Islet of Langerhans (tissue), 1 donor: Measurements from ENCODE around the gene CDKN1C.
"Not testable (repeated sequence)": the region's sequence is repeated elsewhere in the genome, so short reads cannot be mapped to it uniquely, and the experiment has no call there.

Experiments
- FAIRE-seq: peaks from one replicate; lab custom pipeline; 2011; peaks lifted over from hg19 to GRCh38; lab: Jason Lieb, UNC

CDKN1C gene

GRCh38 chr11:2922655-2923054 is 37.1 kb upstream of the CDKN1C start:
- no peak for FAIRE-seq

- no peak for FAIRE-seq
These were observed 36.3 kb upstream of the CDKN1C start for GRCh38 chr11:2921742-2922493.

- FAIRE-seq = no peak
These were observed 35.7 kb upstream of the CDKN1C start for GRCh38 chr11:2921261-2921660.

GRCh38 chr11:2920343-2920742 is 34.8 kb upstream of the CDKN1C start:
- no peak for FAIRE-seq

GRCh38 chr11:2919837-2920236 is 34.3 kb upstream of the CDKN1C start:
- no peak for FAIRE-seq

GRCh38 chr11:2919188-2919587 is 33.6 kb upstream of the CDKN1C start:
- FAIRE-seq = no peak

- no peak for FAIRE-seq
These were observed 32.4 kb upstream of the CDKN1C start for GRCh38 chr11:2917842-2918490.

GRCh38 chr11:2916892-2917645 is 31.5 kb upstream of the CDKN1C start:
- FAIRE-seq = no peak

- no peak for FAIRE-seq
These were observed 30.7 kb upstream of the CDKN1C start for GRCh38 chr11:2916114-2916891.

GRCh38 chr11:2915473-2915872 is 29.9 kb upstream of the CDKN1C start:
- no peak for FAIRE-seq

- no peak for FAIRE-seq
These were observed 29.1 kb upstream of the CDKN1C start for GRCh38 chr11:2914455-2915195.

- FAIRE-seq = no peak
These were observed 28.2 kb upstream of the CDKN1C start for GRCh38 chr11:2913776-2914175.

GRCh38 chr11:2913019-2913431 is 27.4 kb upstream of the CDKN1C start:
- no peak for FAIRE-seq

- no peak for FAIRE-seq
These were observed 26.9 kb upstream of the CDKN1C start for GRCh38 chr11:2912498-2912897.

GRCh38 chr11:2911785-2912391 is 26.3 kb upstream of the CDKN1C start:
- no peak for FAIRE-seq

GRCh38 chr11:2911088-2911784 is 25.7 kb upstream of the CDKN1C start:
- FAIRE-seq = no peak

GRCh38 chr11:2910401-2910955 is 24.9 kb upstream of the CDKN1C start:
- no peak for FAIRE-seq

GRCh38 chr11:2909133-2909902 is 23.7 kb upstream of the CDKN1C start:
- FAIRE-seq = no peak

- no peak for FAIRE-seq
These were observed 22.6 kb upstream of the CDKN1C start for GRCh38 chr11:2908130-2908529.

- not testable (repeated sequence) for FAIRE-seq
These were observed 19.7 kb upstream of the CDKN1C start for GRCh38 chr11:2905299-2905698.
